ENCODE results near the gene FLT4. TPM values are rescaled to one million over a fixed set of nuclear protein-coding genes. Genes with fewer than 3 reads are reported as not detected.

FLT4 gene
- polyA plus RNA-seq, 1 donor (not counting 4 experiments of a cell fraction or from before 2014, with no cell fraction given): not detected

DNA sequence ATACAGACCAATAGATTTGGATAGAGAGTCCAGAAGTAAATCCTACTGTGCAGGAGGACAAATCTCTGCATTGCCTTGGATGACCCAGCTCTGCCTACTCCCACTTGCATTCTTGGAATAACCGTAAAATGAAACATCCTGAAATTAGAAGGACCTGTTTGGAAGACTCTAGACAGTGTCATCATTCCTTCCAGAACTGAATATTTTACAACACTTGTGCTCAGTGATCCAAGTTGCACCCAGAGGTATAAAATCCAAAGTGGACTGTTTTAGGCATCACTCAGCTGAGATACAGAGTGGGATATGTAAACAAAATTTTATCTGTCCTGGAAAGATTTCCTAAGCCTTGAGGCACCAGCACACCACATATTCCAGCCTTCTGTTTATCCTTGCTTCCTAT, 46.7 kb upstream of the FLT4 start:
- Histone ChIP-seq H3K9me1 (ENCODE audit: control insufficient read depth, extremely low read depth, insufficient read depth, low read length) (no peaks in the 10 kb centered on the region), H3K27ac (ENCODE audit: control insufficient read depth, insufficient read depth, low read length) (no peak overlapping the region), H4K20me1 (ENCODE audit: control insufficient read depth, extremely low read depth, insufficient read depth, low read length) (no peaks in the 10 kb centered on the region), H3K4me1 (ENCODE audit: control insufficient read depth, extremely low read depth, insufficient read depth, low read length) (no peaks in the 10 kb centered on the region), H3K79me2 (ENCODE audit: control insufficient read depth, insufficient read depth, low read length) (no peaks in the 10 kb centered on the region), H3K9me3 (ENCODE audit: control insufficient read depth, low read depth, low read length) (no peaks in the 10 kb centered on the region), H3K9ac (ENCODE audit: control insufficient read depth, extremely low read depth, insufficient read depth, low read length) (no peak overlapping the region), H2AFZ (ENCODE audit: control insufficient read depth, low read length) (no peak overlapping the region), H3K4me3 (ENCODE audit: control insufficient read depth in 2 of 3, extremely low read depth in 1 of 3, insufficient read depth in 2 of 3, low read depth in 1 of 3, low read length in 3 of 3) (no peak overlapping the region), H3K36me3 (ENCODE audit: control insufficient read depth in 2 of 2, extremely low read depth in 1 of 2, insufficient read depth in 2 of 2, low read length in 2 of 2) (no peaks in the 10 kb centered on the region), H3K27me3 (ENCODE audit: control insufficient read depth, extremely low read depth, insufficient read depth, low read length) (no peaks in the 10 kb centered on the region), H3K4me2 (ENCODE audit: control insufficient read depth, extremely low read depth, insufficient read depth, low read depth, low read length) (no peak overlapping the region)
- TF ChIP-seq EZH2 (IDR thresholded peaks at IDR 0.05; ENCODE audit: low read length): no peak
- TF ChIP-seq, protein P1, sequence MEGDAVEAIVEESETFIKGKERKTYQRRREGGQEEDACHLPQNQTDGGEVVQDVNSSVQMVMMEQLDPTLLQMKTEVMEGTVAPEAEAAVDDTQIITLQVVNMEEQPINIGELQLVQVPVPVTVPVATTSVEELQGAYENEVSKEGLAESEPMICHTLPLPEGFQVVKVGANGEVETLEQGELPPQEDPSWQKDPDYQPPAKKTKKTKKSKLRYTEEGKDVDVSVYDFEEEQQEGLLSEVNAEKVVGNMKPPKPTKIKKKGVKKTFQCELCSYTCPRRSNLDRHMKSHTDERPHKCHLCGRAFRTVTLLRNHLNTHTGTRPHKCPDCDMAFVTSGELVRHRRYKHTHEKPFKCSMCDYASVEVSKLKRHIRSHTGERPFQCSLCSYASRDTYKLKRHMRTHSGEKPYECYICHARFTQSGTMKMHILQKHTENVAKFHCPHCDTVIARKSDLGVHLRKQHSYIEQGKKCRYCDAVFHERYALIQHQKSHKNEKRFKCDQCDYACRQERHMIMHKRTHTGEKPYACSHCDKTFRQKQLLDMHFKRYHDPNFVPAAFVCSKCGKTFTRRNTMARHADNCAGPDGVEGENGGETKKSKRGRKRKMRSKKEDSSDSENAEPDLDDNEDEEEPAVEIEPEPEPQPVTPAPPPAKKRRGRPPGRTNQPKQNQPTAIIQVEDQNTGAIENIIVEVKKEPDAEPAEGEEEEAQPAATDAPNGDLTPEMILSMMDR (optimal IDR thresholded peaks at IDR 0.05 in 1 of 3, IDR thresholded peaks at IDR 0.05 in 1 of 3, conservative IDR thresholded peaks at IDR 0.05 in 1 of 3; ENCODE audit: extremely low read depth in 1 of 3, insufficient read depth in 2 of 3, low read length in 3 of 3): no peak
- FAIRE-seq (no peak), DNase-seq (ENCODE audit: low read depth, low spot score) (no peak)
- dilution Hi-C loops (cut with MboI; ENCODE audit: extremely low pct_ligation_motif_present, low sequenced_read_pairs): no loop called here

DNA sequence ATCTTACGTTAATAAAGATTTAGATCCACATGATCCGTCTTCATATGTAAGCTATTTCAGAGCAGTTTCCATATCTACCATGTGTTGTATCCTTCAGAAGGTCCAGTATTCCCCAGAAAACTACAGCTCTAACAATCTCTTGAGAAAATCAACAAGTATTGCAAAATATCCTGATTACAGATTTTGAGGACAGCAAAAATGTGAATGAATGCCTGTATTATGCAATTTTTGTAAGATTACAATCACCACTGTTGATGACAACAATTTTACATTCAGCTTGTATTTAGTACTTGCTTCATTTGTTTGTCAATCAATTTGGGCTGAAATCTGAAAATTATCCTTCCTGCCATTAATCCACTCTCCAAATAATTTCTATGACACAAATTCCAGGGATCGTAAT, 43.0 kb upstream of the FLT4 start:
- H3K36me3 ChIP-seq (ENCODE audit: control insufficient read depth in 2 of 2, extremely low read depth in 1 of 2, insufficient read depth in 2 of 2, low read length in 2 of 2): no peaks in the 10 kb centered on the region

More for the DNA sequence above, 43.0 kb upstream of the FLT4 start:
- Histone ChIP-seq H3K4me2 (ENCODE audit: control insufficient read depth, extremely low read depth, insufficient read depth, low read depth, low read length) (no peak overlapping the region), H3K27ac (ENCODE audit: control insufficient read depth, insufficient read depth, low read length) (no peak overlapping the region), H3K79me2 (ENCODE audit: control insufficient read depth, insufficient read depth, low read length) (no peaks in the 10 kb centered on the region), H4K20me1 (ENCODE audit: control insufficient read depth, extremely low read depth, insufficient read depth, low read length) (no peaks in the 10 kb centered on the region), H3K4me3 (ENCODE audit: control insufficient read depth in 2 of 3, extremely low read depth in 1 of 3, insufficient read depth in 2 of 3, low read depth in 1 of 3, low read length in 3 of 3) (no peak overlapping the region), H3K27me3 (ENCODE audit: control insufficient read depth, extremely low read depth, insufficient read depth, low read length) (no peaks in the 10 kb centered on the region), H3K9me3 (ENCODE audit: control insufficient read depth, low read depth, low read length) (no peaks in the 10 kb centered on the region), H3K9me1 (ENCODE audit: control insufficient read depth, extremely low read depth, insufficient read depth, low read length) (no peaks in the 10 kb centered on the region), H3K4me1 (ENCODE audit: control insufficient read depth, extremely low read depth, insufficient read depth, low read length) (no peaks in the 10 kb centered on the region), H2AFZ (ENCODE audit: control insufficient read depth, low read length) (no peak overlapping the region), H3K9ac (ENCODE audit: control insufficient read depth, extremely low read depth, insufficient read depth, low read length) (no peak overlapping the region)
- dilution Hi-C loops (cut with MboI; ENCODE audit: extremely low pct_ligation_motif_present, low sequenced_read_pairs): no loop called here
- FAIRE-seq (no peak), DNase-seq (ENCODE audit: low read depth, low spot score) (no peak)
- TF ChIP-seq, protein P1 (optimal IDR thresholded peaks at IDR 0.05 in 1 of 3, IDR thresholded peaks at IDR 0.05 in 1 of 3, conservative IDR thresholded peaks at IDR 0.05 in 1 of 3; ENCODE audit: extremely low read depth in 1 of 3, insufficient read depth in 2 of 3, low read length in 3 of 3): no peak
- TF ChIP-seq EZH2 (IDR thresholded peaks at IDR 0.05; ENCODE audit: low read length): no peak
